Small intestine (tissue), 7 donors: ENCODE results near the gene MOV10L1. TPM values are rescaled to one million over a fixed set of nuclear protein-coding genes. Genes with fewer than 3 reads are reported as not detected.

Experiments
- DNase-seq, 2 donors: peaks; one replicate each; pipeline versions ENCODE4 v3.0.0 to v3.0.0-alpha.2; 2013
- FAIRE-seq: peaks from 2 replicates; lab custom pipeline; 2012; peaks lifted over from hg19 to GRCh38; lab: Jason Lieb, UNC
- H3K27ac ChIP-seq, 3 donors: one replicate each; pipeline ENCODE4 v1.5.1; 2013; ENCODE audit warnings: low read length in 2 of 3, mild to moderate bottlenecking in 2 of 3, control low read depth in 1 of 3, inconsistent platforms in 1 of 3, low read depth in 1 of 3, moderate library complexity in 1 of 3
- H3K27me3 ChIP-seq, 3 donors: one replicate each; pipeline ENCODE4 v1.6.1; 2013; ENCODE audit warnings: low read length in 3 of 3, inconsistent platforms in 1 of 3; ENCODE audit not compliant: control insufficient read depth in 3 of 3, insufficient read depth in 3 of 3
- H3K36me3 ChIP-seq, 3 donors: one replicate each; pipeline ENCODE4 v1.6.1; 2013; ENCODE audit warnings: low read length in 3 of 3, inconsistent platforms in 1 of 3, low read depth in 1 of 3, mild to moderate bottlenecking in 1 of 3, moderate library complexity in 1 of 3; ENCODE audit not compliant: control insufficient read depth in 3 of 3, insufficient read depth in 2 of 3
- H3K4me1 ChIP-seq, 3 donors: one replicate each; pipeline ENCODE4 v1.6.1; 2013; ENCODE audit warnings: low read length in 2 of 3, inconsistent platforms in 1 of 3, low read depth in 1 of 3, mild to moderate bottlenecking in 1 of 3, moderate library complexity in 1 of 3; ENCODE audit not compliant: control insufficient read depth in 3 of 3, insufficient read depth in 2 of 3
- H3K4me3 ChIP-seq, 3 donors: one replicate each; pipeline ENCODE4 v1.5.1; 2013; ENCODE audit warnings: low read length in 3 of 3, control low read depth in 1 of 3, inconsistent platforms in 1 of 3, low read depth in 1 of 3, mild to moderate bottlenecking in 1 of 3, moderate library complexity in 1 of 3
- H3K9me3 ChIP-seq, 2 donors: one replicate each; pipeline ENCODE4 v1.6.1; 2013; ENCODE audit warnings: low read depth in 1 of 2, low read length in 1 of 2; ENCODE audit not compliant: control insufficient read depth in 2 of 2, insufficient read depth in 1 of 2
- WGBS, 3 donors: extraction: QIAGEN DNeasy Blood & Tissue Kit; methylation state at CpG; one replicate each; pipeline ENCODE4 v1.1.7; 2013; 5-methylcytosine and 5-hydroxymethylcytosine counted together
- polyA plus RNA-seq, 4 donors: library from polyadenylated mRNA; stranded (reverse) in 3 of 4; unstranded in 1 of 4; fragments of 200-250 nt in 3 of 4; fragments of 120-200 nt in 1 of 4; gene quantifications; one replicate each; pipeline versions ENCODE4 v1.2.1 to v1.2.3, GENCODE V29; 2013
- donor health status: healthy with polysubstance abuse.
- donor health status: control.
- donor health status: control.
- donor health status: Bipolar disorder and iron deficiency.
- donor health status: healthy.

Gene MOV10L1
- polyA plus RNA-seq, 4 donors, result 0.19 to 2.1 TPM; not detected in 2

- FAIRE-seq (no peak), DNase-seq (no peak)
- 64 to 77% (median 72%) methylated on average over 23 of the region's 23 CpGs for WGBS, 3 donors
- Histone ChIP-seq H3K4me1 (peaks cover 0 to 5% (median 0%) of the 10 kb centered on the region in 3 donors), H3K4me3 (no peak overlapping the region), H3K27ac (no peak overlapping the region), H3K36me3 (peaks cover 0 to 78% (median 16%) of the 10 kb centered on the region in 3 donors), H3K27me3 (no peaks in the 10 kb centered on the region), H3K9me3 (no peaks in the 10 kb centered on the region)
Observed at GRCh38 chr22:50207383-50208140, 117.8 kb downstream of the MOV10L1 start.

GRCh38 chr22:50208430-50208938 is 118.7 kb downstream of the MOV10L1 start:
- Histone ChIP-seq H3K36me3 (peaks cover 0 to 82% (median 16%) of the 10 kb centered on the region in 3 donors), H3K4me3 (no peak overlapping the region)

DNA sequence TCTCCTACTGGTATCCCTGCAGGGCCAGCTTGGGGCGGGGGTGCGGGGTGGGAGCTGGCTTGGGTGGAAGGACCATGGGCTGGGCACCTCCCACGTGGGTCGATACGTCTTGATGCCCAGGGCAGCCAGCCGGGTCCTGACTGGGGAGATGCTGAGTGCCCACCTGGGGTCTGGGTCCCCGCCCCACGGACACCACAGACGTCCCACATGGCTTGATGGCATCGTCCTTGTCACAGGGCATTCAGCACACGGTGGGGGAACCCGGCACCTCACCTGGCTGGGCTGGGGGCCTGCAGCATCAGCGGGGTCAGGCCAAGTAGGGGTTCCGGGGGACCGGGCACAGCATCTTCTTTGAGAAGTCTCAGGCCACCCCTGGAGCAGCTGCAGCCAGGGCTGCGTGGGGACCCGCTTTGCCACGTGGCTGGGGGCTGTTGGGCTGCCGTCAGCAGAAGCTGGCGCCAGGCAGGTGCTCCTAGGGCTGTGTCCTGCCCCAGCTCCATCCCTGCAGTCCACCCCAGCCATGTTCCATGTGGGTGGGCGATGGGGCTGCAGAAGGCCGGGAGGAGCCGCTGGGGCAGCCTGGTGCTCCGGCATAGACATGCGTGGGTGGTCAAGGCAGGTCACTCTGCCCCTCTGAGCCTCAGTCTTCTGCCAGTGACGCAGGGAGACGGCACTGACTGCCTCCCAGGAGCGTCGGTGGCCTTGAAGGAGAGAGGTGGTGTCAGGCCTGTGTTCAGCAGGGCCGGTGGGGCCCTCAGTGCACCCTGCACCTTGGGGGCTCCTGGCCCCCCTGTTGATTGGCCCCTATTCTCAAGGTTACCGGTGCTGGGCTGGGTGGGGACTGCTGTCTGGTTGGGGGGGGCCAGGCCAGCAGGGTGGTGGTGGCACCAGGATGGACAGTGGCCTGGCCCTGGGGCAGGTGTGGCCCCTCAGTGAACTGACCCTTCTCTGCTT is 119.4 kb downstream of the MOV10L1 start:
- Histone ChIP-seq H3K36me3 (peaks cover 0 to 89% (median 16%) of the 10 kb centered on the region in 3 donors), H3K4me3 (no peak overlapping the region), H3K9me3 (no peaks in the 10 kb centered on the region), H3K27me3 (no peaks in the 10 kb centered on the region), H3K4me1 (peaks cover 0 to 5% (median 0%) of the 10 kb centered on the region in 3 donors), H3K27ac (no peak overlapping the region)
- DNase-seq, result no peak
- 80 to 82% (median 81%) methylated on average over 29 to 31 of the region's 31 CpGs for WGBS, 3 donors
- FAIRE-seq, result no peak

More at GRCh38 chr22:50208430-50208938, 118.7 kb downstream of the MOV10L1 start:
- Histone ChIP-seq H3K4me1 (peaks cover 0 to 5% (median 0%) of the 10 kb centered on the region in 3 donors), H3K9me3 (no peaks in the 10 kb centered on the region), H3K27me3 (no peaks in the 10 kb centered on the region), H3K27ac (no peak overlapping the region)
- DNase-seq (no peak), FAIRE-seq (no peak)
- WGBS, 3 donors, result 88 to 89% (median 88%) methylated on average over 22 of the region's 22 CpGs

DNA sequence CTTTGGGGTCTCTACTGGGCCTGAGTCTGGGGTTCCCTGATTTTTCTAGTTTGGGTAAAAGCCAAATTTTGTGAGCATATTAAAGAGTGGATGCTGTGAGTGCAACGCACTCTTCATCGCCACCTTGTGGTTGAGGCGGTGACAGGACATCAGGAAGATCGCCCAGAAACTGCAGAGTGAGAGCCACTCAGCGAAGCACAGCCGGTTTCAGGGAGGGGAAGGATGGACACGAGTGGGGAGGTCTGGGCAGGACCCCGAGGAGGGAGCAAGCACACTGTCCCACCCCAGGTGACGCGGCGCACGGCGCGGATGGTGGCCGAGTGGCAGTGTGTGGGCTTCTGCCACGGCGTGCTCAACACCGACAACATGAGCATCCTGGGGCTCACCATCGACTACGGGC is 120.1 kb downstream of the MOV10L1 start:
- H3K36me3 ChIP-seq, result peaks cover 3 to 92% (median 16%) of the 10 kb centered on the region in 3 donors
- peak; percentile 68 to 69 for DNase-seq
- no peak for FAIRE-seq

DNA sequence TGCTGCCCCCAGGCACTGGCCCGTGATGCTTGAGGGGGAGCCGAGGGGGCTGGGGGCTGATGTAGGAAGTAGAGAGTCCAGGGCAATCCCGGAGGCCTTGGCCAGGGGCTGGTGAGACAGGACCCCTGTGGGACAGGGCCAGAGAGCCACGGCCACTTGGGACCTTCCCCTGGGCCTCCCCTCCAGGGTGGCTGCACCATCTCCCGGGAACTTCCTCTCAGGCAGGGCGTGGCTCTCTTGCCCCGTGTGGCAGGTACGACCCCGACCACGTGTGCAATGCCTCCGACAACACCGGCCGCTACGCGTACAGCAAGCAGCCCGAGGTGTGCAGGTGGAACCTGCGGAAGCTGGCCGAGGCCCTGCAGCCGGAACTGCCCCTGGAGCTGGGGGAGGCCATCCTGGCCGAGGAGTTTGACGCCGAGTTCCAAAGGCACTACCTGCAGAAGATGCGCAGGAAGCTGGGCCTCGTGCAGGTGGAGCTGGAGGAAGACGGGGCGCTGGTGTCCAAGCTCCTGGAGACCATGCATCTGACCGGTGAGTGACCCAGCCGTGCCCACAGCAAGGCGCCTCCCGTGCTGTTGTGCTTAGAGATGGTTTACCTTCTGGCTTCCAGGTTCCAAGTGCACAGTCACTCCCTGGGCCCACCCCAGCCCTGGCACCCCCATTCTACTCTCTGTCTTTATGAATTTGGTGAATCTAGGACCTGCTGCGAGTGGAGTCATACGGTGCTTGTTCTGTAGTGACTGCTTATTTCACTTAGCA is 120.8 kb downstream of the MOV10L1 start:
- H3K9me3 ChIP-seq, result no peaks in the 10 kb centered on the region
- WGBS, 3 donors, result 85 to 90% (median 87%) methylated on average over 30 to 32 of the region's 32 CpGs
- H3K4me1 ChIP-seq, result no peaks in the 10 kb centered on the region
- H3K36me3 ChIP-seq, result peaks cover 3 to 92% (median 16%) of the 10 kb centered on the region in 3 donors
- FAIRE-seq (no peak), DNase-seq (no peak)
- H3K27me3 ChIP-seq, result no peaks in the 10 kb centered on the region
- H3K4me3 ChIP-seq, result no peak overlapping the region
- no peak overlapping the region for H3K27ac ChIP-seq

More for the DNA sequence above, 120.1 kb downstream of the MOV10L1 start:
- Histone ChIP-seq H3K4me3 (no peak overlapping the region), H3K27me3 (no peaks in the 10 kb centered on the region), H3K4me1 (peaks cover 0 to 2% (median 0%) of the 10 kb centered on the region in 3 donors), H3K27ac (no peak overlapping the region), H3K9me3 (no peaks in the 10 kb centered on the region)
- 58 to 62% (median 59%) methylated on average over 20 of the region's 20 CpGs for WGBS, 3 donors

- FAIRE-seq, result no peak
- peaks cover 3 to 92% (median 16%) of the 10 kb centered on the region in 3 donors for H3K36me3 ChIP-seq
- WGBS, 3 donors, result 89 to 91% (median 90%) methylated on average over 14 of the region's 14 CpGs
Observed at GRCh38 chr22:50211147-50211546, 121.3 kb downstream of the MOV10L1 start.

More at GRCh38 chr22:50211147-50211546, 121.3 kb downstream of the MOV10L1 start:
- H3K4me1 ChIP-seq, result no peaks in the 10 kb centered on the region
- no peaks in the 10 kb centered on the region for H3K27me3 ChIP-seq
- no peak overlapping the region for H3K27ac ChIP-seq
- H3K4me3 ChIP-seq, result no peak overlapping the region
- DNase-seq, result no peak
- no peaks in the 10 kb centered on the region for H3K9me3 ChIP-seq
